Cardiac fibroblast (primary cell): ENCODE data around the gene CES5A.

Experiments
- DNase-seq, 2 donors: peaks; one replicate each; pipeline versions ENCODE4 v3.0.0 to v3.0.0-alpha.2; 2010; ENCODE audit warnings: low read depth in 2 of 2
- H3K4me3 ChIP-seq, 2 donors: replicated peaks in 1 of 2; 1 replicate in 1 of 2; 2 replicates in 1 of 2; pipeline ENCODE4 v1.5.1; 2011; ENCODE audit warnings: low read depth in 2 of 2, low read length in 2 of 2, mild to moderate bottlenecking in 2 of 2, moderate library complexity in 1 of 2
- TF ChIP-seq, protein P1 (sequence below): IDR thresholded peaks from one replicate; pipeline ENCODE4 v1.5.1; 2011; ENCODE audit warnings: low read depth, mild to moderate bottlenecking, low read length, inconsistent platforms

The CES5A gene

GRCh38 chr16:55901566-55902217 lies 26.5 kb upstream of the CES5A start:
- H3K4me3 ChIP-seq, result no peak overlapping the region
- no peak for DNase-seq
- TF ChIP-seq, protein P1, sequence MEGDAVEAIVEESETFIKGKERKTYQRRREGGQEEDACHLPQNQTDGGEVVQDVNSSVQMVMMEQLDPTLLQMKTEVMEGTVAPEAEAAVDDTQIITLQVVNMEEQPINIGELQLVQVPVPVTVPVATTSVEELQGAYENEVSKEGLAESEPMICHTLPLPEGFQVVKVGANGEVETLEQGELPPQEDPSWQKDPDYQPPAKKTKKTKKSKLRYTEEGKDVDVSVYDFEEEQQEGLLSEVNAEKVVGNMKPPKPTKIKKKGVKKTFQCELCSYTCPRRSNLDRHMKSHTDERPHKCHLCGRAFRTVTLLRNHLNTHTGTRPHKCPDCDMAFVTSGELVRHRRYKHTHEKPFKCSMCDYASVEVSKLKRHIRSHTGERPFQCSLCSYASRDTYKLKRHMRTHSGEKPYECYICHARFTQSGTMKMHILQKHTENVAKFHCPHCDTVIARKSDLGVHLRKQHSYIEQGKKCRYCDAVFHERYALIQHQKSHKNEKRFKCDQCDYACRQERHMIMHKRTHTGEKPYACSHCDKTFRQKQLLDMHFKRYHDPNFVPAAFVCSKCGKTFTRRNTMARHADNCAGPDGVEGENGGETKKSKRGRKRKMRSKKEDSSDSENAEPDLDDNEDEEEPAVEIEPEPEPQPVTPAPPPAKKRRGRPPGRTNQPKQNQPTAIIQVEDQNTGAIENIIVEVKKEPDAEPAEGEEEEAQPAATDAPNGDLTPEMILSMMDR, result no peak

DNA sequence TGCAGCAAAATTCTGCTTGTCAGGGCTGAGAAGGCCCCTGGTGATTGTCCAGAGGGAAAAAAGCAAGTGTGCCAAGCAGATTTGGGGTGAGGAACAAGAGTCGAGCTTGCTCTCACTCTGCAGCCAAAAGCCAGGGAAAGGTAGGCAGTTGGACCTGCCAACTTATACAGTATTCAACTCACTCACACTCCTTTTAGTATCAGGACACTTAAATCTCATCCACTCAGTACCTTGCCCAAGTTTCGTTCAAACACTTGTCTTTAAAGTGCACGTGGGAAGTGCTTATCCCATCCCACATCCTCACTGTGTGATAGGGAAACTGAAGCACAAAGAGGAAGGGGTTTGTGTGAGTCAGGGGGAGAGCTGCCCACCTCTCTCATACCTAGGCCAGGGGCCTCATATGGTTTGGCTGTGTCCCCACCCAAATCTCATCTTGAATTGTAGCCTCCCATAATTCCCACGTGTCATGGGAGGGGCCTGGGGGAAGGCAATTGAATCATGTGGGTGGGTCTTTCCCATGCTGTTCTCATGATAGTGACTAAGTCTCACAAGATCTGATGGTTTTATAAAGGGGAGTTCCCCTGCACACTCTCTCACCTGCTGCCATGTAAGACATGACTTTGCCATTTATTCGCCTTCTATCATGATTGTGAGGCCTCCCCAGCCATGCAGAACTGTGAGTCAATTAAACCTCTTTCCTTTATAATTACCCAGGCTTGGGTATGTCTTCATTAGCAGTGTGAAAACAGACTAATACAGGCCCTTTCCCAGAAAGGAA lies 25.6 kb upstream of the CES5A start:
- TF ChIP-seq, protein P1, result no peak
- no peak for DNase-seq
- H3K4me3 ChIP-seq, result no peak overlapping the region

DNA sequence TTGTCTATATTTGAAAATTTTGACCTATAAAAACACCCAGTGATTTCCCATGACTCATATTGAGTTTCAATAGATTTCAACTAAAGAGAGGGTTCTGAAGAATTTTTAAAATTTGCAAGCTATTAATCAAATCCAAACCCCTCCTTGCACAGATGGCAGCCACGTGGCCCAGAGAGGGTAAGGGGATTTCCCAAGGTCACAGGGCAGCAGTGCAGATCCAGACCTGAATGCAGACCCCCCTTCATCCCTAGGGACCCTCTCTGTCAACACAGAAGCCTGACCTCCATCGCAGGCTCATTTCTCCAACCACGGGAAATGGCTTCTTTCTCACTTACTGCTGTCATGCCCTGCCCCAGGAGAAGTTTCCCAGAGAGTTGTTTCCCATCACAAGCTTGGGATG lies 24.7 kb upstream of the CES5A start:
- no peak for DNase-seq
- no peak overlapping the region for H3K4me3 ChIP-seq

GRCh38 chr16:55898592-55898991 lies 23.4 kb upstream of the CES5A start:
- TF ChIP-seq, protein P1, result no peak
- H3K4me3 ChIP-seq, result no peak overlapping the region
- no peak for DNase-seq

More for the DNA sequence above, 24.7 kb upstream of the CES5A start:
- TF ChIP-seq, protein P1, result no peak

GRCh38 chr16:55892821-55893220 lies 17.6 kb upstream of the CES5A start:
- DNase-seq, result no peak
- TF ChIP-seq, protein P1, result no peak
- H3K4me3 ChIP-seq, result no peak overlapping the region

DNA sequence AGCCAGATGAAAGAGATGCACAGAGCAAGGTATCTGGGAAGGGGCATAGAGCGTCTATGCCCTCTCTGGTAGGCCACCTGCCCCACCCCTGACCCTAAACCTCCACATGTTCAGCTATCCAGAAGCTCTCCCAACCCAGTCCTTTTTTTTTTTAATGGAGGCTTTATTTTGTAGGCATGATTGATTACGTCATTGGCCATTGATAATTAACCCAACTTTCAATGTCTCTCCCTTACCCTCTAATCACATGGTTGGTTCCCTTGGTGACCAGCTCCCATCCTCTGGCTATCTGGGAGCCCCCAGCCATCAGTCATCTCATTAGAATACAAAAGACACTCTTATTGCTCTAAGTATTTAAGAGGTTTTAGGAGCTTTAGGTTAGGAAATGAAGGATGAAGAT lies 14.3 kb upstream of the CES5A start:
- H3K4me3 ChIP-seq, result no peak overlapping the region
- DNase-seq, result no peak
- TF ChIP-seq, protein P1, result no peak

DNA sequence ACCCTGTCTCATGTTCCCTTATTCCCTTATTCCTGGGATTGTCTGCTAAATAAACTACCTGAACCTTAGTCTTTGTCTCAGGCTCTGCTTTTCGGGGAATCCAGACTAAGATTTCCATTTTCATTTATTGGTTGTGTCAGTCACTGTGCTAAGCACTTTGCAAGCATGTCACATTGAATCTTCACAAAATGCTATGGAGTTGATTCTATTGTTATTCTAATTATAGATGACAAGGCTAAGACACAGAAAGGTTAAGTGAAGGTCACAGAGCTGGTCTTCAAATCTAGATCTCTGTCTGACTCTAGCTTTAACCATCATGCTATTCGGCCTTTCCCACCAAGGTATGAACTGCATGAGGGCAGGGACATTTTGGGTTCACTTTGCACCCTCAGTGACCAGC lies 13.4 kb upstream of the CES5A start:
- DNase-seq, result no peak
- H3K4me3 ChIP-seq, result no peak overlapping the region
- TF ChIP-seq, protein P1, result no peak
